Measurements from ENCODE around the gene GLOD5. TPM values are rescaled to one million over a fixed set of nuclear protein-coding genes. Genes with fewer than 3 reads are reported as not detected.

The GLOD5 gene
- not detected in 2 replicates for total RNA-seq
- long read RNA-seq, result 0 reads

DNA sequence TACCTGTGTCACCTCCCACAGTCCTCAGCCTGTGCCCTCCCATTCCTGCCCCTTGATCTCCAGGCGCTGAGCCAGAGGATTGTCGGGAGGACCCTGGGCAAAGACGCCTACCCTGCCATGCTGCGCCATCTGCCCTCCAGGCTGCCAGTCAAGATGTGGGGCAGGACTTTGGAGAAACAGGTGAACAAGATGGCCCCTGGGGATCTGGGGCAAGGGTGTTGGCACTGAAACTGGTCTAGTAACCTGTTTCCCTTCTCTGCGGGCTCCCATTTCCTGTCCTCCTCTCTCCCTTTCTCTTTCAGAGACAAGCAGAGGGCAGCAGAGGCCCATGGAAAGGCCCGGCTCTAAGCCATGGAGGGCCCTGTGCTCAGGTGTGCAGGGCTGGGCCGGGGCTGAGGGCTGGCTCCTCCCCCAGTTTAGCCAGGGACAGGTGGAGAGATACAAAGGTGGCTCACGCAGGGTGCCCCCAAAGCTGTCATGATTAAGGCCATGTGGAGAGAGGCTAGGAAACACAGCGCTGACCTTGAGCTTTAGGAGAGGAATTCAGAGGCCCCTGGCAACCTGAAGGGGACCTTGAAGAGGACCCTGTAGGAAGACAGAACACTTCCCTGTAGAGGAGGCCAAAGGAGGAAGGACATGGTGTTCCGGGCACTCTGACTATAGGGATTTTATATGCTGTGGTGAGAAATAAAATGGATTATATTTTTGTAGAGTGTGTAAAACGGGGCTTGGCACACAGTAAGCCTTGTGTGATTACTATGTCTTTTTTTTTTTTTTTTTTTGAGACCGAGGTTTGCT, at the start of gene GLOD5:
Gene GLOD5, plus strand, starts transcription at position 74 of the 798 bp plus-strand sequence. Its CDS starts 44 bp downstream, at position 118.
- Mint-ChIP-seq H3K4me3 (no peak within 1 kb of the TSS), H3K9me3 (no peaks in the 10 kb centered on the region), H3K36me3 (ENCODE audit: low read depth) (no peaks in the 10 kb centered on the region), H3K27me3 (ENCODE audit: low read depth) (peaks cover 10% of the 10 kb centered on the region), H3K4me1 (no peaks in the 10 kb centered on the region), H3K27ac (ENCODE audit: unreplicated experiment) (no peak within 1 kb of the TSS)
- no peak for DNase-seq (ENCODE audit: low read depth, low spot score)
- TF ChIP-seq, protein P1, sequence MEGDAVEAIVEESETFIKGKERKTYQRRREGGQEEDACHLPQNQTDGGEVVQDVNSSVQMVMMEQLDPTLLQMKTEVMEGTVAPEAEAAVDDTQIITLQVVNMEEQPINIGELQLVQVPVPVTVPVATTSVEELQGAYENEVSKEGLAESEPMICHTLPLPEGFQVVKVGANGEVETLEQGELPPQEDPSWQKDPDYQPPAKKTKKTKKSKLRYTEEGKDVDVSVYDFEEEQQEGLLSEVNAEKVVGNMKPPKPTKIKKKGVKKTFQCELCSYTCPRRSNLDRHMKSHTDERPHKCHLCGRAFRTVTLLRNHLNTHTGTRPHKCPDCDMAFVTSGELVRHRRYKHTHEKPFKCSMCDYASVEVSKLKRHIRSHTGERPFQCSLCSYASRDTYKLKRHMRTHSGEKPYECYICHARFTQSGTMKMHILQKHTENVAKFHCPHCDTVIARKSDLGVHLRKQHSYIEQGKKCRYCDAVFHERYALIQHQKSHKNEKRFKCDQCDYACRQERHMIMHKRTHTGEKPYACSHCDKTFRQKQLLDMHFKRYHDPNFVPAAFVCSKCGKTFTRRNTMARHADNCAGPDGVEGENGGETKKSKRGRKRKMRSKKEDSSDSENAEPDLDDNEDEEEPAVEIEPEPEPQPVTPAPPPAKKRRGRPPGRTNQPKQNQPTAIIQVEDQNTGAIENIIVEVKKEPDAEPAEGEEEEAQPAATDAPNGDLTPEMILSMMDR (conservative IDR thresholded peaks at IDR 0.05), result no peak

DNA sequence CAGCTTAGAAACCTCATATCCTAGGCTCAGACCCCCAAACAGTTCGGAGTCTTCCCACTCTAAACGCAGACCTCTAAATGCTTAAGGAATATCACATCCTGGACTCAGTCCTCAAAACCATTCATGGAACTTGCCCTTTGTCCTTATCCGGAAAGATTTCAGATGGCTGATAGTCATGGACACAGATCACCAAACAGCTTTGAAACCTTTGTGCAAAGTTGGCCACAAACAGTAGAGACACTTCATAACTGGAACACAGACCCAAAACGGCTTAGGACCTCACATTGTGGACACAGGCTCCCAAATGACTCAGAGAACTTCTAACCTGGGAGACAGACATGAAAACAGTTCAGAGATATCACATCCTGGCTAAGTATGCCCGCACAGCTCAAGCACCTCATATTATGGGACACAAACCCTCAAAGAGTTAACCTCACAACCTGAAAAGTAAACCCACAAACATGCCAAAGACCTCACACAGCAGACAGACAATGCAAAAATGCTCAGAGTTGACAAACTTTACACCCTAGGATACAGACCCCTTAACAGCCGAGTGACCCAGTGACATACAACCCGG, 49.5 kb upstream of the GLOD5 start:
- H3K4me3 Mint-ChIP-seq, result no peak overlapping the region
- H3K4me1 Mint-ChIP-seq, result no peaks in the 10 kb centered on the region
- DNase-seq (ENCODE audit: low read depth, low spot score), result no peak
- H3K36me3 Mint-ChIP-seq (ENCODE audit: low read depth), result peaks cover 3% of the 10 kb centered on the region
- TF ChIP-seq, protein P1 (conservative IDR thresholded peaks at IDR 0.05), result no peak
- H3K27me3 Mint-ChIP-seq (ENCODE audit: low read depth), result no peaks in the 10 kb centered on the region
- H3K9me3 Mint-ChIP-seq, result peaks cover 4% of the 10 kb centered on the region
- no peak overlapping the region for H3K27ac Mint-ChIP-seq (ENCODE audit: unreplicated experiment)

DNA sequence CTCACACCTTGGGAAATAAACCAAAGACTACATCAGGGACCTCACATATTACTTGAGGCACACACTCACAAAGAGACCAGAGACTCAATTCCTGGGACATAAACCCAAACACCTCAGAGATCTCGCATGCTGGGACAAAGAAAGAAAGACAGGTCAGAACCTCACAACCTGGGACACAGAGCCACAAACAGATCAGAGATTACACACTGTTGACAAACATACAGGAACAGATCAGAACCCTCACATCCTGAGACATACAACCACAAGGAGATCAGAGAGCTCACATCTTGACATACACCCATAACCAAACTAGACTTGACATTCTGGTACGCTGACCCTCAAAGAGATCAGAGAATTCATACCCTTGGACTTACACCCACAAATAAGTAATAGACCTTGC, 47.7 kb upstream of the GLOD5 start:
- Mint-ChIP-seq H3K36me3 (ENCODE audit: low read depth) (peaks cover under 1% of the 10 kb centered on the region), H3K9me3 (peaks cover 5% of the 10 kb centered on the region), H3K4me3 (no peak overlapping the region), H3K27ac (ENCODE audit: unreplicated experiment) (no peak overlapping the region), H3K27me3 (ENCODE audit: low read depth) (no peaks in the 10 kb centered on the region), H3K4me1 (no peaks in the 10 kb centered on the region)
- no peak for DNase-seq (ENCODE audit: low read depth, low spot score)
- TF ChIP-seq, protein P1 (conservative IDR thresholded peaks at IDR 0.05), result no peak

DNA sequence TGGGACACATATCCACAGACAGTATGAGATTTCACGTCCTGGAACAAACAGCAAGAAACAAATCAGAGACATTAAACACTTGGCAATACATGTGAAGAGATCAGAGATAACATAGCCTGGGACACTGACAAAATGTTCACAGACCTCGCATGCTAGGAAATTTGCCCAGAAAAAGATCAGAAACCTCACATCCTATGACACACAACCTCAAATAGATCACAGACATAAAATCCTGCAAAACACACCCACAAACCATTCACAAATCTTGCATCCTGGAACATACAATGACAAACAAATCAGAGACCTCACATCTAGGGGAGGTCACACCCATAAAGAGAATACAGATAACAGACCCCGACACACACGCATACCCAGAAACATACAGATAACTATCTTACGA, 47.0 kb upstream of the GLOD5 start:
- H3K9me3 Mint-ChIP-seq, result peaks cover 5% of the 10 kb centered on the region

DNA sequence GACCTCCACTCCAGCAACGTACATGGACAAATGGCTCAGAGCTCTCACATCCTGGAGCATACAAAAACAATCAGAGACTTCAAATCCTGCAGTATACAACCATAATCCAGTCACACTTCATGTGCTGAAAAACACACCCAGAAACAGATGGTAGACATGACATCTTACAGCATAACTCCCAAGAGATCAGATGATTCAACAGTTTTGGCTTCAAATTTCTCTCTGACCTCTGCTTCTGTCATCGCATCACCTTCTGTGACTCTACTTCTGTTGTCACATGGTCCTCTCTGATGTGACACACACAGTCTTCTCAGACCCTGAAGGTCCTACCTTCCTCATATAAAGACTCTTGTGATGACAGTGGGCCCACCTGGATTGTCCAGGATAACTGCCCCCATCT, 46.5 kb upstream of the GLOD5 start:
- H3K4me1 Mint-ChIP-seq, result no peaks in the 10 kb centered on the region
- DNase-seq (ENCODE audit: low read depth, low spot score), result no peak
- H3K9me3 Mint-ChIP-seq, result peaks cover 5% of the 10 kb centered on the region
- H3K36me3 Mint-ChIP-seq (ENCODE audit: low read depth), result no peaks in the 10 kb centered on the region
- H3K4me3 Mint-ChIP-seq, result no peak overlapping the region
- H3K27ac Mint-ChIP-seq (ENCODE audit: unreplicated experiment), result no peak overlapping the region
- H3K27me3 Mint-ChIP-seq (ENCODE audit: low read depth), result no peaks in the 10 kb centered on the region
- TF ChIP-seq, protein P1 (conservative IDR thresholded peaks at IDR 0.05), result no peak

More for the DNA sequence above, 47.0 kb upstream of the GLOD5 start:
- no peaks in the 10 kb centered on the region for H3K4me1 Mint-ChIP-seq
- no peak for DNase-seq (ENCODE audit: low read depth, low spot score)
- TF ChIP-seq, protein P1 (conservative IDR thresholded peaks at IDR 0.05), result no peak
- H3K36me3 Mint-ChIP-seq (ENCODE audit: low read depth), result no peaks in the 10 kb centered on the region
- H3K4me3 Mint-ChIP-seq, result no peak overlapping the region
- no peaks in the 10 kb centered on the region for H3K27me3 Mint-ChIP-seq (ENCODE audit: low read depth)
- H3K27ac Mint-ChIP-seq (ENCODE audit: unreplicated experiment), result no peak overlapping the region

Data from neural crest cell (in vitro differentiated cells).